ENCODE measurements around the gene CCL13.

Gene CCL13

DNA sequence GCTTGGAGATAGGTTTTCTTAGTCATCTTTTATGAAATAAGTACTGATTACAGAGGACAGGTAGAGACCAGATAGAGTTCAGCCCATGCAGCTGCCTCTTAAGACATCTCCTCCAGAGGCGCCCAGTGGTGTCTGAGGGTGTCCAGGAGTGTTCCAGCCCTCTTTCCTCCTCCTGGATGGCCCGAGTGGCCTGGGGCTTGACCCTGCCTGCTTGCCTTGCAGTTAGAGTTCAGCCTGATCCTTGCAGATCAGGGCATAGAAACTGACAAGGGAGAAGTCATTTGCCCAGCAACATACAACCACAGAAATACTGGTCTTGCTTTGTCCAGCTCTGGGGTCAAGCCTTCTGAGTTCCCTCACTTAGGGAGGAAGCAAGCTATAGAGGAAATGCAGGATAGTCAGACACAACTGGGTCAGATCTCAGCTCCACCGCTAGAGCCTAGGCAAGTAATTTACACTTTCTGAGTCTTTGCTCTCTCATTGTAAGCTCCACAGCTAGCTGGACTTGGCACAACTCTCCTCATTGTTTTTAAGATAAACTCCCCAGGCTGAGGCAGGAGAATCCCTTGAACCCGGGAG lies 10.3 kb downstream of the CCL13 start:
- DNase-seq (ENCODE audit: low read depth): no peak
- TF ChIP-seq, protein P1, sequence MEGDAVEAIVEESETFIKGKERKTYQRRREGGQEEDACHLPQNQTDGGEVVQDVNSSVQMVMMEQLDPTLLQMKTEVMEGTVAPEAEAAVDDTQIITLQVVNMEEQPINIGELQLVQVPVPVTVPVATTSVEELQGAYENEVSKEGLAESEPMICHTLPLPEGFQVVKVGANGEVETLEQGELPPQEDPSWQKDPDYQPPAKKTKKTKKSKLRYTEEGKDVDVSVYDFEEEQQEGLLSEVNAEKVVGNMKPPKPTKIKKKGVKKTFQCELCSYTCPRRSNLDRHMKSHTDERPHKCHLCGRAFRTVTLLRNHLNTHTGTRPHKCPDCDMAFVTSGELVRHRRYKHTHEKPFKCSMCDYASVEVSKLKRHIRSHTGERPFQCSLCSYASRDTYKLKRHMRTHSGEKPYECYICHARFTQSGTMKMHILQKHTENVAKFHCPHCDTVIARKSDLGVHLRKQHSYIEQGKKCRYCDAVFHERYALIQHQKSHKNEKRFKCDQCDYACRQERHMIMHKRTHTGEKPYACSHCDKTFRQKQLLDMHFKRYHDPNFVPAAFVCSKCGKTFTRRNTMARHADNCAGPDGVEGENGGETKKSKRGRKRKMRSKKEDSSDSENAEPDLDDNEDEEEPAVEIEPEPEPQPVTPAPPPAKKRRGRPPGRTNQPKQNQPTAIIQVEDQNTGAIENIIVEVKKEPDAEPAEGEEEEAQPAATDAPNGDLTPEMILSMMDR (IDR thresholded peaks at IDR 0.05; ENCODE audit: low read length, missing control alignments): no peak
- no peak overlapping the region for H3K4me3 ChIP-seq (replicated peaks; ENCODE audit: low read depth, low read length)

DNA sequence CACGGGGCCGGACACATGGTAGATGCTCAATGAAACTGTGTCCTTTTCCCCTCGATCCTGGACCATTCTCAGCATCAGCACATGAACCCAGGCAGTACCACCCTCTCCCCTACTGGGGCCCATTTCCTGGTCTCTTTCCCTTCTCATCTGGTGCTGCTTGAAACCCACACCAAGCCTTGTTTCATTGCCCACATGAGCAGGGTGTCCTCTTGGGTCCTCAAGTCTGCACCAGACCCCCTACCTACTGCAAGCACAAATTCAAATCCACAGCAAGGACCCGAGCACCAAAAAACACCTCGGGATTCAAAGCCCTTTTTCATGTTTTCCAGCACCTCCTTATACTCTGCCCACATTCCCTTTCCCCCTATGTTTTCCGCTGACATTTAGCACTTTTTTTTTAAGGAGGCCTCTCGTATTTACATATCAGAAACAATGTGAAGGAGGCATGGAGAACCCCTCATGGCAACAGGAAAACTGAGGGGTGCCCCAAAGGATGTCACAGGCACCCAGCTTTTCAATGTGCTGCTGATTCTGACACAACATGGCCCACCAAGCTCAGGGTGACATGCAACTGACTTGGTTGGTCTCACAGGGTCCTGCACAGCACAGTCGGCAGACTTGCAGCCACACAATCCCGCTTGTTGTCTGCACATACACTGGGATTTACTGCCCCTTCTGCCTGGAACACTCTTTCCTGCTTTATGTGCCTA lies 11.4 kb downstream of the CCL13 start:
- H3K4me3 ChIP-seq (replicated peaks; ENCODE audit: low read depth, low read length): no peak overlapping the region
- no peak for DNase-seq (ENCODE audit: low read depth)
- TF ChIP-seq, protein P1 (IDR thresholded peaks at IDR 0.05; ENCODE audit: low read length, missing control alignments): no peak

DNA sequence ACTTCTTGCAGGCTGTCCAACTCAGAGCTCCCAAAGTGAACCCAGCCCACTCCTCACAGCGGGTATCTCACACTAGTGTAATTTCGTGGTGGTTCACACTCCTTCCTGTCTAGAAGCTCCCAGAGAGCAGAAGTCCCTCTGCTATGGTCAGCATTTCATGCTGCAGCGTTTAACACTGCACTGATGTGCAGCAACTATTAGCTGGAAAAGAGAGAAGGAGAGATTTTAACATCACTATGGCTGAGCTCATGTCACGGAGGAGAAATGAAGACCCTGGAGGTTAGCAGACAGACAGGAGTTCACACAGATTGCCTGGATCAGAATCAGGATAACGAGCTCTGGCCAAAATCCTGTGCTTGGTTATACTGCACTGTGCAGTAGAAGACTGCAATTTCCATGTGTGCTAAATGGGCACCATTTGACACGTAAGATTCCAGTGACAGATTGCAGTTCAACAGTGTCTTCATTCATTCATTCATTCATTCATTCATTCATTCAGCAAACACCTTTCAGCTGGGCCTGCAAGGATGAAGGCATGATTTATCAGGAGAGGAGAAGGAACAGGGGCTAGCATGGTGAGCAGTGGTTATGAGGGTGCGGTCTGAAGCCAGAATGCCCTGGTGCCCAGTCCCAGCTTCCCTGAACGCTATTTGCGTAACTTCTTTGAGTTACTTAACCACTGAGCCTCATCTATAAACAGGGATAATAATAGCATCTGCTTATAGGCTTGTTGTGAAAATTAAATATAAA lies 12.1 kb downstream of the CCL13 start:
- DNase-seq (ENCODE audit: low read depth): no peak
- H3K4me3 ChIP-seq (replicated peaks; ENCODE audit: low read depth, low read length): no peak overlapping the region
- TF ChIP-seq, protein P1 (IDR thresholded peaks at IDR 0.05; ENCODE audit: low read length, missing control alignments): no peak

DNA sequence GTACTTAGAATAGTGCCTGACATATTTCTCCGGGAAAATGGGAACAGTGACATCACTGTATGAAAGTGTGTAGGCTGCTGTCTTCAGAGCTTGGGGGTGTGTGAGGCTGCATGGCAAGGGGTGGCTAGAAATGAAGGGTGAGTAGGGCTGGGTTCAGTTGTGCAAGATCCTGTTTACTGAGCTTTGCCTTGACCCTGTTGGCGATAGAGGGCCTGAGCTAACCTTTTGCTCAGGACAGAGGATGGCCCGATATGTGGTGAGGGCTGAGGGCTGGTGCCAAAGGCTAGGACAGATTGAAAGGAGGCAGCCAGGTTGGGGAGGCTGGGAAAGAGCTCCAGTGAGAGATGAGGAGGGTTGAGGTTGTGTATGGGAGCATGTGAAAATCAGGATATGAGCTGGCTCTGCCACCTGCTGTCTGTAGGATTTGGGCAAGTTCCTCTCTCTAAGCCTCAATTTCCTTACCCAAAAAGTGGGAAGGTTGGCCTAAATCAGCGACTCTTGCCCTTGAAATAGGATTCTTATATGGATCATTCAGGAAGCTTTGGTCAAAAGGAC lies 12.7 kb downstream of the CCL13 start:
- TF ChIP-seq, protein P1 (IDR thresholded peaks at IDR 0.05; ENCODE audit: low read length, missing control alignments): no peak
- H3K4me3 ChIP-seq (replicated peaks; ENCODE audit: low read depth, low read length): no peak overlapping the region
- no peak for DNase-seq (ENCODE audit: low read depth)

DNA sequence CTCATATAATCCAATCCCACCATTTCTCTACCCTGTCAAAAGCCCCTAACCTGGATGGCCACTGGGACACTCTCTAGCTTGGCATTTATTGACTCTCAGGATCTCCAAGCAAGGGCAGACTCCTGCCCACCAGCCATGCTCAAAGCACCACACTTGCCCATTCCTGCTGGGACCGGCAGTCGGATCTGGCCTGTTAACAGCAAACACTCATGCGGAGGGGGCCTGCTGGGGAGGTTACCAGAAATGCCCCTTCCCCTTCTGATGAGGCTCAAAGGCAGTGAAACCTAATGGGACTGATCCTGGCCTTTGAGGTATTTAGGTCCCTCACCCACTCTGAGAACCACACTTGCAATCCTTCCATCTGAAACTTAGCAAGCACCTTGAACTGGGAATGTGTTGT lies 13.3 kb downstream of the CCL13 start:
- no peak for DNase-seq (ENCODE audit: low read depth)
- no peak overlapping the region for H3K4me3 ChIP-seq (replicated peaks; ENCODE audit: low read depth, low read length)
- TF ChIP-seq, protein P1 (IDR thresholded peaks at IDR 0.05; ENCODE audit: low read length, missing control alignments): no peak

DNA sequence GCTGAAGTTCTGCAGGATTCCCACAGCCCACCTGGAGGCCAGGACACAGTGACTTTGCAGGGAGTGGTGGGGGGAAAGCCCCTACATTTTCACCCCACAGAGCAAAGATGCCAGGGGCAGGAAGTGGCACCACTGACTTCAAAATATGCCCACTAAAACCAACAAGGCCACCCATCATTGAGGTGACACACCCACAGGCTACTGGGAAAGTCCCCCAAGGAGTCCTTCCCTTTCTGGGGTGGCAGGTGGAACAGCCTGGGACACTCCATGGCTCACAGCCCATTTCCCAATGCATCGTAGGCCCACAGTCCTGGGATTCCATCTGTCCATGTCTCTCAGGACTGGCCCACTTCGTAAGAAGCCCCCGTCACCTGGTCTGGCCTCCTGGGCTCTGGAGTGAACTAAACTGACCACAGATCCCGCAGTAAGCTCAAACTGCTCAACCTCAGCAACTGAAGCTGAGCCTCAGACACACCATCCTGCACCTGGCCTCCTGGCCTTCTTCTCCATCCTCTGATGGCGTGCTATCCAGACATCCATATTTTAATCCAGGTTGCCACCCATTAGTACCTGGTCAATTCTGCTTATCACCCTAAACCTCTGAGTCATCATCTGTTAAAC lies 14.2 kb downstream of the CCL13 start:
- no peak for DNase-seq (ENCODE audit: low read depth)
- no peak overlapping the region for H3K4me3 ChIP-seq (replicated peaks; ENCODE audit: low read depth, low read length)
- TF ChIP-seq, protein P1 (IDR thresholded peaks at IDR 0.05; ENCODE audit: low read length, missing control alignments): no peak
